Measurements from ENCODE around the gene SENP5.

SENP5 gene

GRCh38 chr3:196889844-196890708 lies 22.4 kb downstream of the SENP5 start:
- TF ChIP-seq, protein P1, sequence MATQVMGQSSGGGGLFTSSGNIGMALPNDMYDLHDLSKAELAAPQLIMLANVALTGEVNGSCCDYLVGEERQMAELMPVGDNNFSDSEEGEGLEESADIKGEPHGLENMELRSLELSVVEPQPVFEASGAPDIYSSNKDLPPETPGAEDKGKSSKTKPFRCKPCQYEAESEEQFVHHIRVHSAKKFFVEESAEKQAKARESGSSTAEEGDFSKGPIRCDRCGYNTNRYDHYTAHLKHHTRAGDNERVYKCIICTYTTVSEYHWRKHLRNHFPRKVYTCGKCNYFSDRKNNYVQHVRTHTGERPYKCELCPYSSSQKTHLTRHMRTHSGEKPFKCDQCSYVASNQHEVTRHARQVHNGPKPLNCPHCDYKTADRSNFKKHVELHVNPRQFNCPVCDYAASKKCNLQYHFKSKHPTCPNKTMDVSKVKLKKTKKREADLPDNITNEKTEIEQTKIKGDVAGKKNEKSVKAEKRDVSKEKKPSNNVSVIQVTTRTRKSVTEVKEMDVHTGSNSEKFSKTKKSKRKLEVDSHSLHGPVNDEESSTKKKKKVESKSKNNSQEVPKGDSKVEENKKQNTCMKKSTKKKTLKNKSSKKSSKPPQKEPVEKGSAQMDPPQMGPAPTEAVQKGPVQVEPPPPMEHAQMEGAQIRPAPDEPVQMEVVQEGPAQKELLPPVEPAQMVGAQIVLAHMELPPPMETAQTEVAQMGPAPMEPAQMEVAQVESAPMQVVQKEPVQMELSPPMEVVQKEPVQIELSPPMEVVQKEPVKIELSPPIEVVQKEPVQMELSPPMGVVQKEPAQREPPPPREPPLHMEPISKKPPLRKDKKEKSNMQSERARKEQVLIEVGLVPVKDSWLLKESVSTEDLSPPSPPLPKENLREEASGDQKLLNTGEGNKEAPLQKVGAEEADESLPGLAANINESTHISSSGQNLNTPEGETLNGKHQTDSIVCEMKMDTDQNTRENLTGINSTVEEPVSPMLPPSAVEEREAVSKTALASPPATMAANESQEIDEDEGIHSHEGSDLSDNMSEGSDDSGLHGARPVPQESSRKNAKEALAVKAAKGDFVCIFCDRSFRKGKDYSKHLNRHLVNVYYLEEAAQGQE (IDR thresholded peaks at IDR 0.05; ENCODE audit: insufficient read depth in 1 of 2, low read depth in 2 of 2, low read length in 2 of 2): no peak
- no peak for TF ChIP-seq SIN3A (IDR thresholded peaks at IDR 0.05; ENCODE audit: borderline replicate concordance, insufficient read depth, low read length)
- no peak for TF ChIP-seq TAF1 (IDR thresholded peaks at IDR 0.05; ENCODE audit: borderline replicate concordance, insufficient read depth, low read length)
- no peak for TF ChIP-seq POLR2AphosphoS5 (IDR thresholded peaks at IDR 0.05; ENCODE audit: low read depth, low read length)
- no peak for TF ChIP-seq FOXP2 (optimal IDR thresholded peaks at IDR 0.05; ENCODE audit: borderline replicate concordance, extremely low read depth, extremely low read length, insufficient read depth)

DNA sequence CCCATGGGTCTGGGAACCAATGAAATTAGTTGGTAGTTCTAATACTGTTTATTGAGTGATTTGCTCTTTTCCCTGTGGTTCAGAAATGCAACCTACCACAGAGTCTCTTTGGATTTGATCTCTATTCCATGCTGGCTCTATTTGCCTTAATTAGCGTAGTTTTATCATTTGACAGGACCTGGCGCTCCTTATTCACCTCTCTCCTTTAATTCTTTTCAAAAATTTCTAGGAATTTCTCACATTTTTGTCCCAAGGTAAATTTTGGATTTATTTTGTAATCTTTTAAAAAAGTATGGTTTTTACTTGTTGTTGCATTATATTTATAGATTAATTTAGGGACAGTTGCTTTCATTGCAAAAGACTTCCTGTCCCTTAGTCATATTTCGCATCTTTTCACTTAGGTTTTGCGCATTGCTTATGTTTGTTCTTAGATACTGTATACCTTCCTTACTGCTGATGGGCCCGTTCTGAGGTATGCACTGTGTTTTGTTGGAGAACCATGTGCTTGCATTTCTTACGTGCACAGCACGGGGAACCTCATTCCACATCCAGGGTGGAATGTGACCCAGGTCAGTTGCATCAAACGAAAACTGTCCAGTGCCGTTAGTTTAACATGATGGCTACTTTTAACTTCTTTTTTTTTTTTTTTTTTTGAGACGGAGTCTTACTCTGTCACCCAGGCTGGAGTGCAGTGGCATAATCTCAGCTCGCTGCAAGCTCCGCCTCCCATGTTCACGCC lies 27.0 kb downstream of the SENP5 start:
- TF ChIP-seq, protein P1 (IDR thresholded peaks at IDR 0.05; ENCODE audit: insufficient read depth in 1 of 2, low read depth in 2 of 2, low read length in 2 of 2): no peak
- TF ChIP-seq POLR2AphosphoS5 (IDR thresholded peaks at IDR 0.05; ENCODE audit: low read depth, low read length) (no peak), TAF1 (IDR thresholded peaks at IDR 0.05; ENCODE audit: borderline replicate concordance, insufficient read depth, low read length) (no peak), FOXP2 (optimal IDR thresholded peaks at IDR 0.05; ENCODE audit: borderline replicate concordance, extremely low read depth, extremely low read length, insufficient read depth) (no peak), SIN3A (IDR thresholded peaks at IDR 0.05; ENCODE audit: borderline replicate concordance, insufficient read depth, low read length) (no peak)

DNA sequence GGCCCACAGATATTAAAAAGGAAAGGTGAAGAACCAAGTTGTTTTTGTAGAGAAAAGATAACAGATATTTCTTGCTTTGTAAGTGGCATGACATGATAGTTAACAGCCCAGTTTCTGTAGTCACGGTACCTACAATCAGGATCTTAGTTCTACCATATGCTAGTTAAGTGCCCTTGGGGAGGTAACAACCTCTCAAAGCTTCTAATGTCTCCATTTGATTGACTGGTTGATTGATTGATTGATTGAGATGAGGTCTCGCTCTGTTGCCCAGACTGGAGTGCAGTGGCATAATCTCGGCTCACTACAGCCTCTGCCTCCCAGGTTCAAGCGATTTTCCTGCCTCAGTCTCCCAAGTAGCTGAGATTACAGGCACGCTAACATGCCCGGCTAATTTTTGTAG lies 28.5 kb downstream of the SENP5 start:
- TF ChIP-seq TAF1 (IDR thresholded peaks at IDR 0.05; ENCODE audit: borderline replicate concordance, insufficient read depth, low read length) (no peak), SIN3A (IDR thresholded peaks at IDR 0.05; ENCODE audit: borderline replicate concordance, insufficient read depth, low read length) (no peak), FOXP2 (optimal IDR thresholded peaks at IDR 0.05; ENCODE audit: borderline replicate concordance, extremely low read depth, extremely low read length, insufficient read depth) (no peak), POLR2AphosphoS5 (IDR thresholded peaks at IDR 0.05; ENCODE audit: low read depth, low read length) (no peak)
- TF ChIP-seq, protein P1 (IDR thresholded peaks at IDR 0.05; ENCODE audit: insufficient read depth in 1 of 2, low read depth in 2 of 2, low read length in 2 of 2): no peak

GRCh38 chr3:196901768-196902167 lies 34.0 kb downstream of the SENP5 start:
- TF ChIP-seq SIN3A (IDR thresholded peaks at IDR 0.05; ENCODE audit: borderline replicate concordance, insufficient read depth, low read length) (no peak), TAF1 (IDR thresholded peaks at IDR 0.05; ENCODE audit: borderline replicate concordance, insufficient read depth, low read length) (no peak), POLR2AphosphoS5 (IDR thresholded peaks at IDR 0.05; ENCODE audit: low read depth, low read length) (no peak), FOXP2 (optimal IDR thresholded peaks at IDR 0.05; ENCODE audit: borderline replicate concordance, extremely low read depth, extremely low read length, insufficient read depth) (no peak)
- TF ChIP-seq, protein P1 (IDR thresholded peaks at IDR 0.05; ENCODE audit: insufficient read depth in 1 of 2, low read depth in 2 of 2, low read length in 2 of 2): no peak
